ENCODE data around the gene TMEM212. TPM values are rescaled to one million over a fixed set of nuclear protein-coding genes. Genes with fewer than 3 reads are reported as not detected.

The TMEM212 gene
- total RNA-seq (2022; extraction: Qiagen RNA extraction; ENCODE audit: low read depth): not detected in 5 replicates

GRCh38 chr3:171842864-171843518 lies at the start of gene TMEM212:
TSS of gene TMEM212 (plus strand) at chr3:171843349. CDS start at chr3:171843384, 35 bp downstream.

GRCh38 chr3:171809861-171810628 lies 33.1 kb upstream of the TMEM212 start, which contains the start of gene PLD1:
TSS of gene PLD1 (minus strand) at chr3:171810483. CDS start at chr3:171738051, 72,432 bp downstream.

Other genes starting within 250 kb of the TMEM212 start
- 7.6 to 10.1 TPM (median 8.8 TPM) in 5 replicates for gene PLD1, start 32.9 kb upstream of the TMEM212 start, total RNA-seq (2022; extraction: Qiagen RNA extraction; ENCODE audit: low read depth)
- gene FNDC3B, start 196.2 kb downstream of the TMEM212 start, total RNA-seq (2022; extraction: Qiagen RNA extraction; ENCODE audit: low read depth): 23.4 to 40.4 TPM (median 31.3 TPM) in 5 replicates